Activated CD4-positive, alpha-beta T cell treated with anti-CD3 and anti-CD28 coated beads, Interleukin-2, amount 50 U/mL, for 48 hours (primary cell): ENCODE data around the gene CENPM.

Experiments used
- DNase-seq, 2 experiments: peaks; one replicate each; pipeline ENCODE4 v3.0.0-alpha.2; 2020

CENPM gene

GRCh38 chr22:41891407-41891806 lies 55.5 kb downstream of the CENPM start:
- no peak for DNase-seq
